ENCODE results near the gene CCDC185.

CCDC185 gene

GRCh38 chr1:223417903-223418663, 24.9 kb downstream of the CCDC185 start:
- ChIA-PET CTCF (interaction anchor here (0.7 kb wide), 1 partner anchor 285 kb away, joined by 3 read pairs; no protein-coding TSS in a partner anchor), POLR2A (no interaction called here)
- Histone ChIP-seq H3K9me3 (ENCODE audit: control insufficient read depth, insufficient read depth, low read depth, low read length) (no peaks in the 10 kb centered on the region), H3K4me3 (ENCODE audit: low read depth, low read length) (no peak overlapping the region), H3K27ac (ENCODE audit: extremely low read depth, low read depth, low read length) (no peak overlapping the region), H3K36me3 (ENCODE audit: control insufficient read depth in 2 of 2, insufficient read depth in 1 of 2, low read length in 2 of 2) (no peaks in the 10 kb centered on the region), H3K4me1 (ENCODE audit: control insufficient read depth, insufficient read depth, low read length) (no peaks in the 10 kb centered on the region)
- TF ChIP-seq, protein P1, sequence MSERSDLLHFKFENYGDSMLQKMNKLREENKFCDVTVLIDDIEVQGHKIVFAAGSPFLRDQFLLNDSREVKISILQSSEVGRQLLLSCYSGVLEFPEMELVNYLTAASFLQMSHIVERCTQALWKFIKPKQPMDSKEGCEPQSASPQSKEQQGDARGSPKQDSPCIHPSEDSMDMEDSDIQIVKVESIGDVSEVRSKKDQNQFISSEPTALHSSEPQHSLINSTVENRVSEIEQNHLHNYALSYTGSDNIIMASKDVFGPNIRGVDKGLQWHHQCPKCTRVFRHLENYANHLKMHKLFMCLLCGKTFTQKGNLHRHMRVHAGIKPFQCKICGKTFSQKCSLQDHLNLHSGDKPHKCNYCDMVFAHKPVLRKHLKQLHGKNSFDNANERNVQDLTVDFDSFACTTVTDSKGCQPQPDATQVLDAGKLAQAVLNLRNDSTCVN (tag by site-specific recombination; optimal IDR thresholded peaks at IDR 0.05) = no peak
- TF ChIP-seq ZNF416 (tag by site-specific recombination; IDR thresholded peaks at IDR 0.05) (no peak), ZNF747 (tag by site-specific recombination; IDR thresholded peaks at IDR 0.05) (no peak), ZNF791 (tag by site-specific recombination; IDR thresholded peaks at IDR 0.05) (no peak), RBAK (tag by site-specific recombination; IDR thresholded peaks at IDR 0.05) (no peak), GFI1B (tag by site-specific recombination; IDR thresholded peaks at IDR 0.05) (no peak), EGR2 (tag by site-specific recombination; IDR thresholded peaks at IDR 0.05; ENCODE audit: low read depth) (no peak), ZNF239 (tag by site-specific recombination; IDR thresholded peaks at IDR 0.05) (no peak)
- TF ChIP-seq, protein P2, sequence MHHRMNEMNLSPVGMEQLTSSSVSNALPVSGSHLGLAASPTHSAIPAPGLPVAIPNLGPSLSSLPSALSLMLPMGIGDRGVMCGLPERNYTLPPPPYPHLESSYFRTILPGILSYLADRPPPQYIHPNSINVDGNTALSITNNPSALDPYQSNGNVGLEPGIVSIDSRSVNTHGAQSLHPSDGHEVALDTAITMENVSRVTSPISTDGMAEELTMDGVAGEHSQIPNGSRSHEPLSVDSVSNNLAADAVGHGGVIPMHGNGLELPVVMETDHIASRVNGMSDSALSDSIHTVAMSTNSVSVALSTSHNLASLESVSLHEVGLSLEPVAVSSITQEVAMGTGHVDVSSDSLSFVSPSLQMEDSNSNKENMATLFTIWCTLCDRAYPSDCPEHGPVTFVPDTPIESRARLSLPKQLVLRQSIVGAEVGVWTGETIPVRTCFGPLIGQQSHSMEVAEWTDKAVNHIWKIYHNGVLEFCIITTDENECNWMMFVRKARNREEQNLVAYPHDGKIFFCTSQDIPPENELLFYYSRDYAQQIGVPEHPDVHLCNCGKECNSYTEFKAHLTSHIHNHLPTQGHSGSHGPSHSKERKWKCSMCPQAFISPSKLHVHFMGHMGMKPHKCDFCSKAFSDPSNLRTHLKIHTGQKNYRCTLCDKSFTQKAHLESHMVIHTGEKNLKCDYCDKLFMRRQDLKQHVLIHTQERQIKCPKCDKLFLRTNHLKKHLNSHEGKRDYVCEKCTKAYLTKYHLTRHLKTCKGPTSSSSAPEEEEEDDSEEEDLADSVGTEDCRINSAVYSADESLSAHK (tag by site-specific recombination; IDR thresholded peaks at IDR 0.05) = no peak
- TF ChIP-seq, protein P3, sequence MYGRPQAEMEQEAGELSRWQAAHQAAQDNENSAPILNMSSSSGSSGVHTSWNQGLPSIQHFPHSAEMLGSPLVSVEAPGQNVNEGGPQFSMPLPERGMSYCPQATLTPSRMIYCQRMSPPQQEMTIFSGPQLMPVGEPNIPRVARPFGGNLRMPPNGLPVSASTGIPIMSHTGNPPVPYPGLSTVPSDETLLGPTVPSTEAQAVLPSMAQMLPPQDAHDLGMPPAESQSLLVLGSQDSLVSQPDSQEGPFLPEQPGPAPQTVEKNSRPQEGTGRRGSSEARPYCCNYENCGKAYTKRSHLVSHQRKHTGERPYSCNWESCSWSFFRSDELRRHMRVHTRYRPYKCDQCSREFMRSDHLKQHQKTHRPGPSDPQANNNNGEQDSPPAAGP (tag by site-specific recombination; IDR thresholded peaks at IDR 0.05) = no peak

DNA sequence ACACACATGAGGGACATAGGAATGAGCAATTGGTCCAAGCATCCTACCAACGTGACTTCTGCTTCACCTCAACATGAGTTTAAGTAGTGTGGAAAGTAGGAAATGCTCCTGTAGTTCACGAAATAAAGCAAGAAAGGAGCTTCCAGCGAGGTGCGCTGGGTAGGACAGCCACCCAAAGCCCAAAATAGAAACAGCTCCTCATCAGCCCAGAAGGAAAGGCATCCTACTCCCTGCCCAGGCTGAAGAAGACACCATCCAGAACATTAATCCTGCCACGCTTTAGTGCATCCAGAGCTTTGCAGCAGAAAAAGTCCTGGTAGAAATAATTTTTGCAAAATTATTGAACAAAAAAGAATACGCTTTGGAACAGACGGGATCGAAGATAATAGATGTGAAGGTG, 25.9 kb downstream of the CCDC185 start:
- Histone ChIP-seq H3K36me3 (ENCODE audit: control insufficient read depth in 2 of 2, insufficient read depth in 1 of 2, low read length in 2 of 2) (no peaks in the 10 kb centered on the region), H3K4me3 (ENCODE audit: low read depth, low read length) (no peak overlapping the region), H3K4me1 (ENCODE audit: control insufficient read depth, insufficient read depth, low read length) (no peaks in the 10 kb centered on the region), H3K27ac (ENCODE audit: extremely low read depth, low read depth, low read length) (no peak overlapping the region), H3K9me3 (ENCODE audit: control insufficient read depth, insufficient read depth, low read depth, low read length) (no peaks in the 10 kb centered on the region)
- TF ChIP-seq EGR2 (tag by site-specific recombination; IDR thresholded peaks at IDR 0.05; ENCODE audit: low read depth) (no peak), ZNF843 (tag by site-specific recombination; IDR thresholded peaks at IDR 0.05) (no peak), ZBTB17 (tag by site-specific recombination; IDR thresholded peaks at IDR 0.05) (no peak), BCL11B (tag by site-specific recombination; IDR thresholded peaks at IDR 0.05; ENCODE audit: low read depth) (no peak), ZFHX2 (tag by site-specific recombination; conservative IDR thresholded peaks at IDR 0.05) (no peak), MEIS1 (CRISPR knock-in tag; IDR thresholded peaks at IDR 0.05; ENCODE audit: borderline replicate concordance) (no peak)
- TF ChIP-seq, protein P4, sequence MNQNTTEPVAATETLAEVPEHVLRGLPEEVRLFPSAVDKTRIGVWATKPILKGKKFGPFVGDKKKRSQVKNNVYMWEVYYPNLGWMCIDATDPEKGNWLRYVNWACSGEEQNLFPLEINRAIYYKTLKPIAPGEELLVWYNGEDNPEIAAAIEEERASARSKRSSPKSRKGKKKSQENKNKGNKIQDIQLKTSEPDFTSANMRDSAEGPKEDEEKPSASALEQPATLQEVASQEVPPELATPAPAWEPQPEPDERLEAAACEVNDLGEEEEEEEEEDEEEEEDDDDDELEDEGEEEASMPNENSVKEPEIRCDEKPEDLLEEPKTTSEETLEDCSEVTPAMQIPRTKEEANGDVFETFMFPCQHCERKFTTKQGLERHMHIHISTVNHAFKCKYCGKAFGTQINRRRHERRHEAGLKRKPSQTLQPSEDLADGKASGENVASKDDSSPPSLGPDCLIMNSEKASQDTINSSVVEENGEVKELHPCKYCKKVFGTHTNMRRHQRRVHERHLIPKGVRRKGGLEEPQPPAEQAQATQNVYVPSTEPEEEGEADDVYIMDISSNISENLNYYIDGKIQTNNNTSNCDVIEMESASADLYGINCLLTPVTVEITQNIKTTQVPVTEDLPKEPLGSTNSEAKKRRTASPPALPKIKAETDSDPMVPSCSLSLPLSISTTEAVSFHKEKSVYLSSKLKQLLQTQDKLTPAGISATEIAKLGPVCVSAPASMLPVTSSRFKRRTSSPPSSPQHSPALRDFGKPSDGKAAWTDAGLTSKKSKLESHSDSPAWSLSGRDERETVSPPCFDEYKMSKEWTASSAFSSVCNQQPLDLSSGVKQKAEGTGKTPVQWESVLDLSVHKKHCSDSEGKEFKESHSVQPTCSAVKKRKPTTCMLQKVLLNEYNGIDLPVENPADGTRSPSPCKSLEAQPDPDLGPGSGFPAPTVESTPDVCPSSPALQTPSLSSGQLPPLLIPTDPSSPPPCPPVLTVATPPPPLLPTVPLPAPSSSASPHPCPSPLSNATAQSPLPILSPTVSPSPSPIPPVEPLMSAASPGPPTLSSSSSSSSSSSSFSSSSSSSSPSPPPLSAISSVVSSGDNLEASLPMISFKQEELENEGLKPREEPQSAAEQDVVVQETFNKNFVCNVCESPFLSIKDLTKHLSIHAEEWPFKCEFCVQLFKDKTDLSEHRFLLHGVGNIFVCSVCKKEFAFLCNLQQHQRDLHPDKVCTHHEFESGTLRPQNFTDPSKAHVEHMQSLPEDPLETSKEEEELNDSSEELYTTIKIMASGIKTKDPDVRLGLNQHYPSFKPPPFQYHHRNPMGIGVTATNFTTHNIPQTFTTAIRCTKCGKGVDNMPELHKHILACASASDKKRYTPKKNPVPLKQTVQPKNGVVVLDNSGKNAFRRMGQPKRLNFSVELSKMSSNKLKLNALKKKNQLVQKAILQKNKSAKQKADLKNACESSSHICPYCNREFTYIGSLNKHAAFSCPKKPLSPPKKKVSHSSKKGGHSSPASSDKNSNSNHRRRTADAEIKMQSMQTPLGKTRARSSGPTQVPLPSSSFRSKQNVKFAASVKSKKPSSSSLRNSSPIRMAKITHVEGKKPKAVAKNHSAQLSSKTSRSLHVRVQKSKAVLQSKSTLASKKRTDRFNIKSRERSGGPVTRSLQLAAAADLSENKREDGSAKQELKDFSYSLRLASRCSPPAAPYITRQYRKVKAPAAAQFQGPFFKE (tag by site-specific recombination; IDR thresholded peaks at IDR 0.05; ENCODE audit: borderline replicate concordance) = no peak
- TF ChIP-seq, protein P5, sequence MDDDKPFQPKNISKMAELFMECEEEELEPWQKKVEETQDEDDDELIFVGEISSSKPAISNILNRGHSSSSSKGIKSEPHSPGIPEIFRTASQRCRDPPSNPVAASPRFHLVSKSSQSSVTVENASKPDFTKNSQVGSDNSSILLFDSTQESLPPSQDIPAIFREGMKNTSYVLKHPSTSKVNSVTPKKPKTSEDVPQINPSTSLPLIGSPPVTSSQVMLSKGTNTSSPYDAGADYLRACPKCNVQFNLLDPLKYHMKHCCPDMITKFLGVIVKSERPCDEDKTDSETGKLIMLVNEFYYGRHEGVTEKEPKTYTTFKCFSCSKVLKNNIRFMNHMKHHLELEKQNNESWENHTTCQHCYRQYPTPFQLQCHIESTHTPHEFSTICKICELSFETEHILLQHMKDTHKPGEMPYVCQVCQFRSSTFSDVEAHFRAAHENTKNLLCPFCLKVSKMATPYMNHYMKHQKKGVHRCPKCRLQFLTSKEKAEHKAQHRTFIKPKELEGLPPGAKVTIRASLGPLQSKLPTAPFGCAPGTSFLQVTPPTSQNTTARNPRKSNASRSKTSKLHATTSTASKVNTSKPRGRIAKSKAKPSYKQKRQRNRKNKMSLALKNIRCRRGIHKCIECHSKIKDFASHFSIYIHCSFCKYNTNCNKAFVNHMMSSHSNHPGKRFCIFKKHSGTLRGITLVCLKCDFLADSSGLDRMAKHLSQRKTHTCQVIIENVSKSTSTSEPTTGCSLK (tag by site-specific recombination; IDR thresholded peaks at IDR 0.05) = no peak
- ChIA-PET POLR2A (no interaction called here), CTCF (interaction anchor here (1.0 kb wide), 1 partner anchor 267 kb away, joined by 3 read pairs; no protein-coding TSS in a partner anchor)

All from HEK293 (cell line).